OCI-LY7 (cell line): Measurements from ENCODE around the gene NHLRC2. TPM values are rescaled to one million over a fixed set of nuclear protein-coding genes. Genes with fewer than 3 reads are reported as not detected.

Experiments
- BruUV-seq: library from RNA; stranded (reverse); fragments of 400-500 nt; replicated peaks from 2 replicates; lab custom pipeline; 2021; lab: Mats Ljungman, UMichigan
- CTCF ChIA-PET: fragments of 300-600 bp; sonication (Branson Sonifier 250); formaldehyde crosslinking; loops from one replicate; lab custom pipeline; 2022; ENCODE audit warnings: antibody characterized with exemption; ENCODE audit not compliant: unreplicated experiment; lab: Charles Lee
- POLR2A ChIA-PET: fragments of 300-600 bp; sonication (Branson Sonifier 250); formaldehyde crosslinking; loops from one replicate; lab custom pipeline; 2022; ENCODE audit warnings: antibody characterized with exemption; lab: Charles Lee
- DNase-seq: peaks from one replicate; pipeline ENCODE4 v3.0.0-alpha.2; 2015; ENCODE audit warnings: low spot score
- H2AFZ ChIP-seq: fragments of 200-600 bp; sonication (generic), shearing (Covaris generic); 2 replicates; pipeline ENCODE4 v1.6.1; 2014; ENCODE audit warnings: mild to moderate bottlenecking, antibody characterized with exemption, low read length, moderate library complexity
- H3K27ac ChIP-seq: fragments of 200-600 bp; sonication (generic); 2 replicates; pipeline ENCODE4 v1.5.1; 2014; ENCODE audit warnings: mixed run types, low read depth, mild to moderate bottlenecking, moderate library complexity, low read length, inconsistent platforms; ENCODE audit not compliant: poor library complexity, severe bottlenecking
- H3K36me3 ChIP-seq: fragments of 200-600 bp; sonication (generic); 2 replicates; pipeline ENCODE4 v1.6.1; 2014; ENCODE audit warnings: mild to moderate bottlenecking, antibody characterized with exemption, low read length, moderate library complexity, mixed read lengths; ENCODE audit not compliant: insufficient read depth
- H3K4me1 ChIP-seq: fragments of 200-600 bp; sonication (generic); 2 replicates; pipeline ENCODE4 v1.5.1; 2014; ENCODE audit warnings: mild to moderate bottlenecking, low read length; ENCODE audit not compliant: insufficient read depth, poor library complexity, severe bottlenecking
- H3K4me2 ChIP-seq: fragments of 200-600 bp; sonication (generic); 2 replicates; pipeline ENCODE4 v1.6.1; 2014; ENCODE audit warnings: mild to moderate bottlenecking, low read length
- H3K4me3 ChIP-seq: fragments of 200-600 bp; sonication (generic); 2 replicates; pipeline ENCODE4 v1.5.1; 2014; ENCODE audit warnings: mild to moderate bottlenecking, low read depth, low read length; ENCODE audit not compliant: poor library complexity, severe bottlenecking
- H3K79me2 ChIP-seq: fragments of 200-600 bp; sonication (generic); 2 replicates; pipeline ENCODE4 v1.6.1; 2016; ENCODE audit warnings: low read depth, mild to moderate bottlenecking, low read length, moderate library complexity, mixed read lengths; ENCODE audit not compliant: insufficient read depth
- H3K9me2 ChIP-seq: fragments of 200-600 bp; sonication (generic); 2 replicates; pipeline ENCODE4 v1.6.1; 2016; ENCODE audit warnings: mild to moderate bottlenecking, low read length, mixed read lengths; ENCODE audit not compliant: insufficient read depth
- H3K9me3 ChIP-seq: fragments of 200-600 bp; sonication (generic); 2 replicates; pipeline ENCODE4 v1.6.1; 2014; ENCODE audit warnings: mild to moderate bottlenecking, mixed run types, low read length, mixed read lengths
- H4K20me1 ChIP-seq: fragments of 200-600 bp; sonication (generic); 2 replicates; pipeline ENCODE4 v1.6.1; 2014; ENCODE audit warnings: mild to moderate bottlenecking, antibody characterized with exemption, low read length, moderate library complexity, mixed read lengths; ENCODE audit not compliant: insufficient read depth
- EZH2phosphoT487 ChIP-seq: fragments of 200-600 bp; sonication (generic); IDR thresholded peaks from 2 replicates; pipeline ENCODE4 v1.6.1; 2018; ENCODE audit warnings: low read depth, borderline replicate concordance, mild to moderate bottlenecking, mixed run types, antibody characterized with exemption, low read length, moderate library complexity, mixed read lengths
- intact Hi-C: fragments of 100-400 bp; cut with micrococcal nuclease; formaldehyde crosslinking; loops from one replicate; pipeline ENCODE4 v1.10.0; 2022; ENCODE audit not compliant: unreplicated experiment
- total RNA-seq, 2 experiments: library from RNA; depleted of rRNA in 1 of 2; stranded (reverse); fragments of >200 nt in 1 of 2; shearing (Covaris generic) in 1 of 2; gene quantifications; 2 replicates each; pipeline ENCODE4 v1.2.3, GENCODE V29; 2014 to 2022
- TF ChIP-seq, protein P1 (sequence below): fragments of 200-600 bp; sonication (generic); conservative IDR thresholded peaks from 2 replicates; pipeline ENCODE4 v1.5.1; 2014; ENCODE audit warnings: mild to moderate bottlenecking, antibody characterized with exemption, low read length, moderate library complexity, mixed read lengths

The NHLRC2 gene
- total RNA-seq, 2 experiments from 2014 or later, result 28.6 to 44.5 TPM

- TF ChIP-seq EZH2phosphoT487, result no peak
- TF ChIP-seq, protein P1, sequence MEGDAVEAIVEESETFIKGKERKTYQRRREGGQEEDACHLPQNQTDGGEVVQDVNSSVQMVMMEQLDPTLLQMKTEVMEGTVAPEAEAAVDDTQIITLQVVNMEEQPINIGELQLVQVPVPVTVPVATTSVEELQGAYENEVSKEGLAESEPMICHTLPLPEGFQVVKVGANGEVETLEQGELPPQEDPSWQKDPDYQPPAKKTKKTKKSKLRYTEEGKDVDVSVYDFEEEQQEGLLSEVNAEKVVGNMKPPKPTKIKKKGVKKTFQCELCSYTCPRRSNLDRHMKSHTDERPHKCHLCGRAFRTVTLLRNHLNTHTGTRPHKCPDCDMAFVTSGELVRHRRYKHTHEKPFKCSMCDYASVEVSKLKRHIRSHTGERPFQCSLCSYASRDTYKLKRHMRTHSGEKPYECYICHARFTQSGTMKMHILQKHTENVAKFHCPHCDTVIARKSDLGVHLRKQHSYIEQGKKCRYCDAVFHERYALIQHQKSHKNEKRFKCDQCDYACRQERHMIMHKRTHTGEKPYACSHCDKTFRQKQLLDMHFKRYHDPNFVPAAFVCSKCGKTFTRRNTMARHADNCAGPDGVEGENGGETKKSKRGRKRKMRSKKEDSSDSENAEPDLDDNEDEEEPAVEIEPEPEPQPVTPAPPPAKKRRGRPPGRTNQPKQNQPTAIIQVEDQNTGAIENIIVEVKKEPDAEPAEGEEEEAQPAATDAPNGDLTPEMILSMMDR, result no peak
- ChIA-PET POLR2A (interaction anchor here (0.6 to 1.0 kb wide), 2 partner anchors 99 to 235 kb away, joined by 4 read pairs; no protein-coding TSS in a partner anchor), CTCF (no interaction called here)
- intact Hi-C loops, result no loop called here
- Histone ChIP-seq H3K27ac (no peak overlapping the region), H4K20me1 (0 out of 2 replicates have a peak, but pooled peaks cover 10% of the 10 kb centered on the region), H3K4me1 (no peaks in the 10 kb centered on the region), H3K36me3 (peaks cover 58% of the 10 kb centered on the region), H3K4me3 (no peak overlapping the region), H3K4me2 (no peak overlapping the region), H2AFZ (no peak overlapping the region), H3K79me2 (peaks cover 64% of the 10 kb centered on the region; the same call in 1 of the 2 replicates), H3K9me3 (peaks cover 4% of the 10 kb centered on the region; the same call in 1 of the 2 replicates), H3K9me2 (no peaks in the 10 kb centered on the region)
- no TSS peak for BruUV-seq
- DNase-seq, result no peak
These were observed 12.3 kb downstream of the NHLRC2 start for GRCh38 chr10:113866551-113867394.

- TF ChIP-seq, protein P1, result no peak
- TF ChIP-seq EZH2phosphoT487, result no peak
- Histone ChIP-seq H3K4me3 (no peak overlapping the region), H3K4me1 (no peaks in the 10 kb centered on the region), H3K9me3 (peaks cover 4% of the 10 kb centered on the region; the same call in 1 of the 2 replicates), H3K4me2 (no peak overlapping the region), H3K27ac (no peak overlapping the region), H2AFZ (no peak overlapping the region), H3K36me3 (peaks cover 57% of the 10 kb centered on the region), H3K9me2 (no peaks in the 10 kb centered on the region), H3K79me2 (peaks cover 62% of the 10 kb centered on the region; the same call in 1 of the 2 replicates), H4K20me1 (0 out of 2 replicates have a peak, but pooled peaks cover 10% of the 10 kb centered on the region)
- no TSS peak for BruUV-seq
- ChIA-PET POLR2A (interaction anchor here (0.6 to 0.7 kb wide), 2 partner anchors 22 to 126 kb away, joined by 3 read pairs; no protein-coding TSS in a partner anchor), CTCF (no interaction called here)
- DNase-seq, result no peak
- intact Hi-C loops, result no loop called here
These were observed 13.4 kb downstream of the NHLRC2 start for GRCh38 chr10:113867904-113868303.
